ENCODE measurements around the gene RAB5B. TPM values are rescaled to one million over a fixed set of nuclear protein-coding genes. Genes with fewer than 3 reads are reported as not detected.
A peak's percentile ranks its signal among the peaks of the same experiment; 100 is the strongest.

The RAB5B gene
- total RNA-seq, 1 experiment from 2014 or later, result 102 TPM

DNA sequence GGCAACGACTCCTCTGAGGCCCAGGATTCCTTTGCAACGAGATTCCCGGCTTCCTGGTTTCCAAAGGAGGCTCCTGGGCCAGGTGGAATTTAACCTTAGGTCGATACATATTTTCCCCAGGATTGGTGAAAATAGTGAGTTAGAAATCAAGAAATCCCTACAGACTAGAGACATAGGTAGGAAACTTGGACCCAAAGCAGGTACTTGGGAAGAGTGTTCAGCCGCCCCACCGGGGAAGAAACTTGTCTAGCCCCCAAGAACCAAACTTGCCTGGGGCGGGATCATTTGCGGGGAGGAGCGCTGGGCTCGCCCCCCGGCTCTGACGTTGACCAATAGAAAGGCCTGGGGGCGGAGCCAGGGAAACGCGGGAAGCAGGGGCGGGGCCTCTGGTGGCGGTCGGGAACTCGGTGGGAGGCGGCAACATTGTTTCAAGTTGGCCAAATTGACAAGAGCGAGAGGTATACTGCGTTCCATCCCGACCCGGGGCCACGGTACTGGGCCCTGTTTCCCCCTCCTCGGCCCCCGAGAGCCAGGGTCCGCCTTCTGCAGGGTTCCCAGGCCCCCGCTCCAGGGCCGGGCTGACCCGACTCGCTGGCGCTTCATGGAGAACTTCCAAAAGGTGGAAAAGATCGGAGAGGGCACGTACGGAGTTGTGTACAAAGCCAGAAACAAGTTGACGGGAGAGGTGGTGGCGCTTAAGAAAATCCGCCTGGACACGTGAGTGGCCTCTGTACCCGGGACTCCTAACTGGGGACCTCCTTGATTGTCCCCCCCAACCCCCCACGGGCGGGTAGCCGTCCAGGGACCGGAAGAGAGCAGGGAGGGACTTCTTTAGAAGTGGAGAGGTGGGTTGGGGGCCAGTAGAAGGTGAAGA is 7.2 kb upstream of the RAB5B start, which contains the start of gene CDK2:
TSS of gene CDK2 (plus strand) at position 423 of the 874 bp plus-strand sequence. CDS start at position 602, 179 bp downstream.
- peak; percentile 62 for TF ChIP-seq POLR2AphosphoS5 (IDR thresholded peaks at IDR 0.05; ENCODE audit: low read depth, low read length)
- TF ChIP-seq REST (IDR thresholded peaks at IDR 0.05; ENCODE audit: insufficient read depth in 1 of 2, low read depth in 2 of 2, low read length in 1 of 2), result no peak
- TF ChIP-seq CTCF (IDR thresholded peaks at IDR 0.05), result no peak
- TF ChIP-seq SIN3A (IDR thresholded peaks at IDR 0.05; ENCODE audit: borderline replicate concordance, insufficient read depth, low read depth, low read length), result peak; percentile 77; the same call in 1 of the 2 replicates
- 0 out of 2 replicates have a peak, but pooled peaks have one; percentile 32 for TF ChIP-seq TCF7L2 (IDR thresholded peaks at IDR 0.05; ENCODE audit: low read depth, low read length)
- TSS peak; percentile 90 for BruUV-seq (replicated peaks)
- peaks cover 9% of the 10 kb centered on the region for H3K36me3 ChIP-seq (ENCODE audit: control insufficient read depth, insufficient read depth, low read length)
- ATAC-seq (peak; percentile 98), DNase-seq (ENCODE audit: low read depth, low spot score) (no peak)
- H3K4me3 ChIP-seq (ENCODE audit: low read depth in 2 of 2, low read length in 2 of 2), result peak within 1 kb of the TSS; percentile 92 to 98
- POLR2A ChIA-PET, result no interaction called here
- intact Hi-C loops (cut with micrococcal nuclease; ENCODE audit: unreplicated experiment) (no loop called here), in situ Hi-C loops (cut with HindIII; ENCODE audit: low pct_unique_long_range_greater_than_20kb, low sequenced_read_pairs) (no loop called here)
- H3K9me3 ChIP-seq (ENCODE audit: control insufficient read depth, insufficient read depth, low read depth, low read length), result no peaks in the 10 kb centered on the region
- peak within 1 kb of the TSS; percentile 93 for H3K27ac ChIP-seq (ENCODE audit: low read length)
- no peaks in the 10 kb centered on the region for H3K27me3 ChIP-seq (ENCODE audit: control insufficient read depth, insufficient read depth, low read length)
- peaks cover 15% of the 10 kb centered on the region for H3K4me1 ChIP-seq (ENCODE audit: control insufficient read depth, insufficient read depth, low read length)
- CTCF ChIA-PET, result interaction anchor here (0.6 kb wide), 2 partner anchors 26 to 121 kb away, joined by 5 read pairs; no protein-coding TSS in a partner anchor

DNA sequence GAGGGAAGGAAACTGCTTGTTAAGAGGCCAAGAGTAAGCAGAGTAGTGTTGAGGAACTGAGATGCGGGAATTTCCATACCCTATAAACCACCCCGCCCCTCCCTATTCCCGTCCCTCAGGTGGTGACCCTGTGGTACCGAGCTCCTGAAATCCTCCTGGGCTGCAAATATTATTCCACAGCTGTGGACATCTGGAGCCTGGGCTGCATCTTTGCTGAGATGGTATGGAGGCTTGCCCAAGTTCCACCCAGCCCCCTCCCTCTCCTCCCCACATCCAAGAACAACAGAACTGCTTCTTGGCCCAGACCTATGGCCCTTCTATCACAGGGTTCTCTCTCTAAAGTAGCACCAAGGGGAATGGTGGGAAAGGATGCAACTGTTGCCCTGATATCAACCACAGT is 4.5 kb upstream of the RAB5B start:
- DNase-seq (ENCODE audit: low read depth, low spot score) (no peak), ATAC-seq (no peak)
- intact Hi-C loops (cut with micrococcal nuclease; ENCODE audit: unreplicated experiment), result no loop called here
- TF ChIP-seq SIN3A (IDR thresholded peaks at IDR 0.05; ENCODE audit: borderline replicate concordance, insufficient read depth, low read depth, low read length), result no peak
- TF ChIP-seq TCF7L2 (IDR thresholded peaks at IDR 0.05; ENCODE audit: low read depth, low read length), result no peak
- TF ChIP-seq CTCF (IDR thresholded peaks at IDR 0.05), result no peak
- TF ChIP-seq REST (IDR thresholded peaks at IDR 0.05; ENCODE audit: insufficient read depth in 1 of 2, low read depth in 2 of 2, low read length in 1 of 2), result no peak
- TF ChIP-seq POLR2AphosphoS5 (IDR thresholded peaks at IDR 0.05; ENCODE audit: low read depth, low read length), result no peak
- Histone ChIP-seq H3K27ac (ENCODE audit: low read length) (no peak overlapping the region), H3K36me3 (ENCODE audit: control insufficient read depth, insufficient read depth, low read length) (peaks cover 11% of the 10 kb centered on the region), H3K4me3 (ENCODE audit: low read depth in 2 of 2, low read length in 2 of 2) (no peak overlapping the region), H3K4me1 (ENCODE audit: control insufficient read depth, insufficient read depth, low read length) (peaks cover 26% of the 10 kb centered on the region), H3K9me3 (ENCODE audit: control insufficient read depth, insufficient read depth, low read depth, low read length) (no peaks in the 10 kb centered on the region), H3K27me3 (ENCODE audit: control insufficient read depth, insufficient read depth, low read length) (no peaks in the 10 kb centered on the region)
- ChIA-PET POLR2A (no interaction called here), CTCF (no interaction called here)
- no TSS peak for BruUV-seq (replicated peaks)
- in situ Hi-C loops (cut with HindIII; ENCODE audit: low pct_unique_long_range_greater_than_20kb, low sequenced_read_pairs), result no loop called here
